WTC11 (cell line): ENCODE measurements around the gene M1AP. TPM values are rescaled to one million over a fixed set of nuclear protein-coding genes. Genes with fewer than 3 reads are reported as not detected.

Experiments
- ATAC-seq: fragments of 200-7000 bp; cut with Tn5 transposase; 2 replicates; pipeline ENCODE4 v1.10.0; 2021; ENCODE audit warnings: mild to moderate bottlenecking, moderate library complexity
- CTCF ChIA-PET: fragments of 300-600 bp; sonication (Branson Sonifier 250); formaldehyde crosslinking; loops from one replicate; lab custom pipeline; 2021; ENCODE audit warnings: antibody characterized with exemption; lab: Charles Lee
- POLR2A ChIA-PET: fragments of 350-600 bp; sonication (Branson Sonifier 250); formaldehyde crosslinking; loops from one replicate; lab custom pipeline; 2021; ENCODE audit warnings: antibody characterized with exemption; lab: Charles Lee
- DNase-seq: peaks from one replicate; pipeline ENCODE4 v3.0.0; 2021; ENCODE audit warnings: low spot score
- H3K27ac Mint-ChIP-seq: 2 replicates; pipeline ENCODE4 v1.8.0; 2021; ENCODE audit warnings: mixed read lengths
- H3K27me3 Mint-ChIP-seq: 2 replicates; pipeline ENCODE4 v1.8.0; 2021; ENCODE audit warnings: low read depth, mild to moderate bottlenecking, moderate library complexity, mixed read lengths
- H3K36me3 Mint-ChIP-seq: 2 replicates; pipeline ENCODE4 v1.8.0; 2021; ENCODE audit warnings: mixed read lengths
- H3K4me1 Mint-ChIP-seq: 2 replicates; pipeline ENCODE4 v1.8.0; 2022; ENCODE audit warnings: mixed read lengths
- H3K4me3 Mint-ChIP-seq: 2 replicates; pipeline ENCODE4 v1.8.0; 2021; ENCODE audit warnings: mild to moderate bottlenecking, moderate library complexity, mixed read lengths
- H3K9me3 Mint-ChIP-seq: 2 replicates; pipeline ENCODE4 v1.8.0; 2021; ENCODE audit warnings: mixed read lengths
- ATF1 ChIP-seq: sonication (generic); formaldehyde crosslinking; IDR thresholded peaks from 2 replicates; pipeline ENCODE4 v1.8.1; 2023; ENCODE audit warnings: mild to moderate bottlenecking, moderate library complexity, missing genetic modification reagents
- CREM ChIP-seq: sonication (generic); formaldehyde crosslinking; IDR thresholded peaks from 2 replicates; pipeline ENCODE4 v1.8.1; 2022; ENCODE audit warnings: mild to moderate bottlenecking, missing genetic modification reagents, moderate library complexity
- EMX1 ChIP-seq: fragments of 250-450 bp; sonication (Bioruptor Pico); IDR thresholded peaks from 2 replicates; pipeline ENCODE4 v1.8.0; 2021; ENCODE audit warnings: mild to moderate bottlenecking
- ESRRA ChIP-seq: sonication (generic); formaldehyde crosslinking; IDR thresholded peaks from 2 replicates; pipeline ENCODE4 v1.8.1; 2022; ENCODE audit warnings: mild to moderate bottlenecking, missing genetic modification reagents, borderline replicate concordance
- ETV6 ChIP-seq: sonication (generic); formaldehyde crosslinking; IDR thresholded peaks from 2 replicates; pipeline ENCODE4 v1.8.1; 2022; ENCODE audit warnings: mild to moderate bottlenecking, missing genetic modification reagents
- FOXK1 ChIP-seq: sonication (generic); formaldehyde crosslinking; IDR thresholded peaks from 2 replicates; pipeline ENCODE4 v1.8.0; 2022; ENCODE audit warnings: mild to moderate bottlenecking, moderate library complexity, missing genetic modification reagents
- FOXP4 ChIP-seq: sonication (generic); formaldehyde crosslinking; IDR thresholded peaks from 2 replicates; pipeline ENCODE4 v1.8.0; 2022; ENCODE audit warnings: mild to moderate bottlenecking, missing genetic modification reagents
- KAT7 ChIP-seq: sonication (generic); formaldehyde crosslinking; IDR thresholded peaks from 2 replicates; pipeline ENCODE4 v1.8.1; 2023; ENCODE audit warnings: missing genetic modification reagents, mild to moderate bottlenecking, borderline replicate concordance
- NFE2L1 ChIP-seq: sonication (generic); formaldehyde crosslinking; IDR thresholded peaks from 2 replicates; pipeline ENCODE4 v1.8.1; 2023; ENCODE audit warnings: missing genetic modification reagents
- RELA ChIP-seq: sonication (generic); formaldehyde crosslinking; IDR thresholded peaks from 2 replicates; pipeline ENCODE4 v1.8.1; 2022; ENCODE audit warnings: missing genetic modification reagents, mild to moderate bottlenecking, borderline replicate concordance
- TCF7 ChIP-seq: sonication (generic); formaldehyde crosslinking; IDR thresholded peaks from 2 replicates; pipeline ENCODE4 v1.8.0; 2022; ENCODE audit warnings: mild to moderate bottlenecking, low read depth, missing genetic modification reagents, moderate library complexity
- TEAD4 ChIP-seq: sonication (generic); formaldehyde crosslinking; IDR thresholded peaks from 2 replicates; pipeline ENCODE4 v1.8.0; 2022; ENCODE audit warnings: mild to moderate bottlenecking, missing genetic modification reagents
- USF1 ChIP-seq: sonication (generic); formaldehyde crosslinking; IDR thresholded peaks from 2 replicates; pipeline ENCODE4 v1.8.0; 2022; ENCODE audit warnings: mild to moderate bottlenecking, missing genetic modification reagents
- ZMAT4 ChIP-seq: fragments of 250-450 bp; sonication (Bioruptor Pico); IDR thresholded peaks from 2 replicates; pipeline ENCODE4 v1.9.0; 2021; ENCODE audit warnings: mild to moderate bottlenecking
- ZNF281 ChIP-seq: sonication (generic); formaldehyde crosslinking; IDR thresholded peaks from 2 replicates; pipeline ENCODE4 v1.8.0; 2023; ENCODE audit warnings: mild to moderate bottlenecking, missing genetic modification reagents
- total RNA-seq: library from RNA; stranded (reverse); gene quantifications from 3 replicates; pipeline ENCODE4 v1.2.3, GENCODE V29; 2021
- TF ChIP-seq, protein P1 (sequence below): fragments of 250-450 bp; sonication (Bioruptor Pico); IDR thresholded peaks from 2 replicates; pipeline ENCODE4 v2.1.2; 2022; ENCODE audit warnings: mild to moderate bottlenecking, moderate library complexity
- TF ChIP-seq, protein P2 (sequence below): fragments of 250-450 bp; sonication (Bioruptor Pico); IDR thresholded peaks from 2 replicates; pipeline ENCODE4 v1.8.0; 2021; ENCODE audit warnings: mild to moderate bottlenecking

The M1AP gene
- total RNA-seq, 1 experiment from 2014 or later, result 5.9 TPM

- TF ChIP-seq NFE2L1 (CRISPR knock-in tag) (no peak), FOXP4 (CRISPR knock-in tag) (no peak), KAT7 (no peak), ZNF281 (CRISPR knock-in tag) (no peak), ETV6 (CRISPR knock-in tag) (no peak), TCF7 (CRISPR knock-in tag) (no peak), CREM (CRISPR knock-in tag) (no peak), TEAD4 (CRISPR knock-in tag) (no peak), ATF1 (CRISPR knock-in tag) (no peak), ESRRA (CRISPR knock-in tag) (no peak)
- TF ChIP-seq, protein P1, sequence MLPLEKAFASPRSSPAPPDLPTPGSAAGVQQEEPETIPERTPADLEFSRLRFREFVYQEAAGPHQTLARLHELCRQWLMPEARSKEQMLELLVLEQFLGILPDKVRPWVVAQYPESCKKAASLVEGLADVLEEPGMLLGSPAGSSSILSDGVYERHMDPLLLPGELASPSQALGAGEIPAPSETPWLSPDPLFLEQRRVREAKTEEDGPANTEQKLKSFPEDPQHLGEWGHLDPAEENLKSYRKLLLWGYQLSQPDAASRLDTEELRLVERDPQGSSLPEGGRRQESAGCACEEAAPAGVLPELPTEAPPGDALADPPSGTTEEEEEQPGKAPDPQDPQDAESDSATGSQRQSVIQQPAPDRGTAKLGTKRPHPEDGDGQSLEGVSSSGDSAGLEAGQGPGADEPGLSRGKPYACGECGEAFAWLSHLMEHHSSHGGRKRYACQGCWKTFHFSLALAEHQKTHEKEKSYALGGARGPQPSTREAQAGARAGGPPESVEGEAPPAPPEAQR (CRISPR knock-in tag), result no peak
- TF ChIP-seq, protein P2, sequence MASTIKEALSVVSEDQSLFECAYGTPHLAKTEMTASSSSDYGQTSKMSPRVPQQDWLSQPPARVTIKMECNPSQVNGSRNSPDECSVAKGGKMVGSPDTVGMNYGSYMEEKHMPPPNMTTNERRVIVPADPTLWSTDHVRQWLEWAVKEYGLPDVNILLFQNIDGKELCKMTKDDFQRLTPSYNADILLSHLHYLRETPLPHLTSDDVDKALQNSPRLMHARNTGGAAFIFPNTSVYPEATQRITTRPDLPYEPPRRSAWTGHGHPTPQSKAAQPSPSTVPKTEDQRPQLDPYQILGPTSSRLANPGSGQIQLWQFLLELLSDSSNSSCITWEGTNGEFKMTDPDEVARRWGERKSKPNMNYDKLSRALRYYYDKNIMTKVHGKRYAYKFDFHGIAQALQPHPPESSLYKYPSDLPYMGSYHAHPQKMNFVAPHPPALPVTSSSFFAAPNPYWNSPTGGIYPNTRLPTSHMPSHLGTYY (CRISPR knock-in tag), result no peak
These were observed 20.0 kb upstream of the M1AP start (continued) for GRCh38 chr2:74668087-74668486.

DNA sequence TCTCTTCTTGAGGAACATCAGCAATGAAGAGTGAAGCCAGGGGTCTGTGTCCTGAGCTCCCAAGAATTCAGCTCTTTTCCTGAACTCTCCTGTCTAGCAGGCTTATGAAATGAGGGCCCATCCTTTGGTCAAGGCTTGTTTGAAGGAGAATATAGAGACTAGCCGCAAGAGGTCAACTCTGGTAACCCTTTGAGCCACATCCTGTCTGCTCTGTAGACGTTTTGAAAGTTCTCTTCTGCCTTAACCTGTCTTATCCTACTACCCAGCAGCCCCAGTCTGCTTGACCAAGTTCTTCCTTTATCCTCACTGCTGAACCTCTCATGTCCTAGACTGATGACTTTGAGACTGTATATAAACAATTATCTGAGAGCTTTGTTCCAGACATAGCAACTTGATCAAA lies 11.3 kb upstream of the M1AP start:
- Mint-ChIP-seq H3K36me3 (no peaks in the 10 kb centered on the region), H3K9me3 (no peaks in the 10 kb centered on the region)
- no peak for DNase-seq
- POLR2A ChIA-PET, result no interaction called here
- no peak for ATAC-seq
- TF ChIP-seq FOXK1 (CRISPR knock-in tag), result no peak
- TF ChIP-seq USF1 (CRISPR knock-in tag), result no peak
- no peak for TF ChIP-seq EMX1 (CRISPR knock-in tag)
- no peak for TF ChIP-seq ZMAT4 (CRISPR knock-in tag)
- TF ChIP-seq ZNF281 (CRISPR knock-in tag), result no peak
- TF ChIP-seq TCF7 (CRISPR knock-in tag), result no peak
- no peak for TF ChIP-seq RELA (CRISPR knock-in tag)
- TF ChIP-seq, all 79 proteins: peak for 0
- Mint-ChIP-seq H3K4me1 (peaks cover 5% of the 10 kb centered on the region), H3K4me3 (no peak overlapping the region), H3K27me3 (peaks cover 51% of the 10 kb centered on the region), H3K27ac (no peak overlapping the region)
- CTCF ChIA-PET, result no interaction called here
